Mesodermal cell (in vitro differentiated cells): ENCODE data around the gene DNAH8. TPM values are rescaled to one million over a fixed set of nuclear protein-coding genes. Genes with fewer than 3 reads are reported as not detected.

Experiments
- H3K27ac ChIP-seq: 2 replicates; pipeline ENCODE4 v1.7.0; 2013; ENCODE audit warnings: mild to moderate bottlenecking, low read depth, low read length, moderate library complexity; ENCODE audit not compliant: severe bottlenecking
- H3K36me3 ChIP-seq: 2 replicates; pipeline ENCODE4 v1.7.1; 2013; ENCODE audit warnings: mild to moderate bottlenecking, low read length, moderate library complexity; ENCODE audit not compliant: control insufficient read depth, insufficient read depth
- H3K4me1 ChIP-seq: one replicate; pipeline ENCODE4 v1.7.1; 2013; ENCODE audit warnings: mild to moderate bottlenecking, low read length; ENCODE audit not compliant: insufficient read depth, control insufficient read depth, poor library complexity, severe bottlenecking
- H3K4me3 ChIP-seq: 2 replicates; pipeline ENCODE4 v1.7.0; 2013; ENCODE audit warnings: low read length, control low read depth, mild to moderate bottlenecking; ENCODE audit not compliant: insufficient read depth, poor library complexity, severe bottlenecking; ENCODE audit errors: extremely low read depth
- H3K9me3 ChIP-seq: 2 replicates; pipeline ENCODE4 v1.7.1; 2013; ENCODE audit warnings: mild to moderate bottlenecking, low read length, moderate library complexity; ENCODE audit not compliant: control insufficient read depth
- WGBS, 2 experiments: methylation state at CpG; one replicate each; pipeline ENCODE4 v1.1.5; 2013; ENCODE audit warnings: missing lambda C conversion rate in 2 of 2; ENCODE audit not compliant: insufficient coverage in 2 of 2; 5-methylcytosine and 5-hydroxymethylcytosine counted together
- polyA plus RNA-seq, 2 experiments: library from polyadenylated mRNA; stranded (reverse); fragments of 50-300 nt; gene quantifications; one replicate each; pipeline ENCODE4 v1.2.3, GENCODE V29; 2013

Gene DNAH8
- 0.04 TPM for polyA plus RNA-seq (2013, experiment 1 of 2)
- polyA plus RNA-seq (2013, experiment 2 of 2): 0.05 TPM

DNA sequence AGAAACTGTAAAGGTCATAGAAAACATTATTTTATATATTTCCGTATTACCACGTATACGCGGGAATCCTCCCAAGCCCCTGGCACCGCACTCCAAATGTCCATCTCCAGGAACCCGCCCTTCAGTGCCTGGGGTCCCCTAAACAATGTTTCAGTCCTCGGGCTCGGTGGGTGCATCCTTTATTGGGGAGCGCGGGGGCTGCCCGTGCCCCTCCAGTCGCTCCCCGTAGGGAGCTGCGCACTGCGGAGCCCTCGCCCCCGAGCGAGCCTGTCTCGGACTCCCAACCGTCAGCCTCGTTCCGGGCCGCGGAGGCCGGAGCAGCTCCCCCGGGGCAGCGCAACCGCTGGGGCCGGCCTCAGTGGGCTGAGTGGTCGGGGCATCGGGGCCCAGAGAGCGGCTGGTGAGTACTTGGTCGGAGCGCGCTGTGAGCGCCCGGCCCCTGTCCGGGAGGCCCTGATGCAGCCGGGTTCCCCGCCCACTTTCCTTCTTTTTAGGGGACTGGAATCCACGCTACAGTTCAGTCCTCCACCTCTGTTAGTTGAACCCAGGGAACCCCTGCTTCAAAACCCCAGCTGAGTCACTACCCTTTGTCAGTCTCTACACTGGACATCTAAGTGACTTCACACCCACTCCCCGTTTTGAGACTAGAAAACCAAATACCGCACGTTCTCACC, at the start of gene DNAH8:
DNAH8 (plus strand) TSS at position 296 of the 674 bp plus-strand sequence. CDS start 7,499 bp downstream, outside the sequence.
- Histone ChIP-seq H3K9me3 (peaks cover 9% of the 10 kb centered on the region), H3K4me1 (peaks cover 14% of the 10 kb centered on the region), H3K27ac (no peak within 1 kb of the TSS), H3K4me3 (peak within 1 kb of the TSS; percentile 36), H3K36me3 (no peaks in the 10 kb centered on the region)
- WGBS, 2 experiments: 6 to 11% methylated on average over 25 to 30 of the region's 44 CpGs

DNA sequence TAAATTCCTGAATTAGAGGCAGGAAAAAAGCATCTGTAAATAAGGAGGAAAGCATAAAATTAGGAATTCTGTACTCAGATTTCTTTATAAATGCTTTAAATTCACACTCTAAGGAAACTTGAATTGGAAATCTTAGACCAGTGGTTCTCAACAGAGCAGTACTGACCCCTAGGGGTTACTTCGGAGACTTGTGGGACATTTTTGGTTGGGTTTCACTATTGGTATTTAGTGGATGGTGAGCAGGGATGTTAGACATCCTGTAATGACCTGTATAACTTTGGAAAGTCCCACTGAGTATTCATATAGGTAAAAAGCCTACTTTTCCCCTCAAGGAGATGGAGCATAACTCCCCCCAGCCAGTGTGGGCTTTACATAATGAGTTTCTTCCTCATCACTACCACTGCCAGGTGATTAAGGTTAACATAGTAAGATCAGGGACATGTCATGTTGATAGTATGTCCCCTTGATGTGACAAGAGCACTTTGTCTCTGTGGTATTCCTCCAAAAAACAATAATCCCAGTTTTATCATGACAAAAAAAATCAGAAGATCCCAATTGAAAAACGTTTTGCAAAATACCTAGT, 43.1 kb upstream of the DNAH8 start:
- Histone ChIP-seq H3K36me3 (peaks cover 26% of the 10 kb centered on the region), H3K27ac (no peak overlapping the region), H3K4me3 (no peak overlapping the region), H3K4me1 (no peaks in the 10 kb centered on the region), H3K9me3 (no peaks in the 10 kb centered on the region)
- 0% methylated on average over 1 of the region's 2 CpGs; no CpG with 5 or more reads in 1 of the 2 experiments for WGBS, 2 experiments

DNA sequence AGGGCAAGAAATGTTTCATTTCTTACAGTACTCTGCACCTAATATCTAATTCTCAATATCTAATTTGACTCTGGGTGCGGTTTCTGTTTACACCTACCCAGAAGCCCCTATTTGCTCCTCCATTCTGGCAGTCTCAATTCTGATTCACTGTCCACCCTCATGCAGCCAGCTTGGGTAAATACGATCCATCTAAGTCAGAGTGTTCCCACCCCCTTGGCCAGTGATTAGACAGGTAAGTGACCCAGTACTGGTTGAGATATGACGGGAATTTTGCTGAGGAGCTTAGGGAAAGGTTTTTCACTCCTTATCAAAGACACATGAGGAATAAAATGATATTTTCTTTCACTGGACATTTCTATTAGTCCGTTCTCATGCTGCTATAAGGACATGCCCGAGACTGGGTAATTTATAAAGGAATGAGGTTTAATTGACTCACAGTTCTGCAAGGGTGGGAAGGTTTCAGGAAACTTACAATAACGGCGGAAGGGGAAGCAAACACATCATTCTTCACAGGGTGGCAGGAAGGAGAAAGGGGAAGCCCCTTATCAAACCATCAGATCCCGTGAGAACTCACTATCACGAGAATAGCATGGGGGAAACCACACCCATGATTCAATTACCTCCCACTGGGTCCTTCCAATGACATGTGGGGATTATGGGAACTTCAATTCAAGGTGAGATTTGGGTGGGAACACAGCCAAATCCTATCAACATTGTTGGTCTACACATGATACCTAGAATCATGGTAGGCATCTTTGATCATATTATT, 41.5 kb upstream of the DNAH8 start:
- H3K27ac ChIP-seq: no peak overlapping the region

GRCh38 chr6:38676236-38676973, 38.7 kb upstream of the DNAH8 start:
- H3K4me3 ChIP-seq: no peak overlapping the region
- H3K9me3 ChIP-seq: no peaks in the 10 kb centered on the region
- peaks cover 68% of the 10 kb centered on the region for H3K36me3 ChIP-seq
- H3K27ac ChIP-seq: no peak overlapping the region
- no peaks in the 10 kb centered on the region for H3K4me1 ChIP-seq
- no CpG with 5 or more reads among the region's 2 CpGs for WGBS, 2 experiments

More for the DNA sequence above, 41.5 kb upstream of the DNAH8 start:
- Histone ChIP-seq H3K9me3 (no peaks in the 10 kb centered on the region), H3K4me3 (no peak overlapping the region), H3K36me3 (peaks cover 42% of the 10 kb centered on the region), H3K4me1 (no peaks in the 10 kb centered on the region)
- WGBS, 2 experiments: 81 to 93% methylated on average over 3 to 6 of the region's 9 CpGs

- peaks cover 75% of the 10 kb centered on the region for H3K36me3 ChIP-seq
- H3K27ac ChIP-seq: no peak overlapping the region
- H3K4me3 ChIP-seq: no peak overlapping the region
- WGBS, 2 experiments: 100% methylated on average over 1 of the region's 1 CpG; no CpG with 5 or more reads in 1 of the 2 experiments
- H3K9me3 ChIP-seq: no peaks in the 10 kb centered on the region
- H3K4me1 ChIP-seq: no peaks in the 10 kb centered on the region
Observed at GRCh38 chr6:38676974-38677544, 38.1 kb upstream of the DNAH8 start.

DNA sequence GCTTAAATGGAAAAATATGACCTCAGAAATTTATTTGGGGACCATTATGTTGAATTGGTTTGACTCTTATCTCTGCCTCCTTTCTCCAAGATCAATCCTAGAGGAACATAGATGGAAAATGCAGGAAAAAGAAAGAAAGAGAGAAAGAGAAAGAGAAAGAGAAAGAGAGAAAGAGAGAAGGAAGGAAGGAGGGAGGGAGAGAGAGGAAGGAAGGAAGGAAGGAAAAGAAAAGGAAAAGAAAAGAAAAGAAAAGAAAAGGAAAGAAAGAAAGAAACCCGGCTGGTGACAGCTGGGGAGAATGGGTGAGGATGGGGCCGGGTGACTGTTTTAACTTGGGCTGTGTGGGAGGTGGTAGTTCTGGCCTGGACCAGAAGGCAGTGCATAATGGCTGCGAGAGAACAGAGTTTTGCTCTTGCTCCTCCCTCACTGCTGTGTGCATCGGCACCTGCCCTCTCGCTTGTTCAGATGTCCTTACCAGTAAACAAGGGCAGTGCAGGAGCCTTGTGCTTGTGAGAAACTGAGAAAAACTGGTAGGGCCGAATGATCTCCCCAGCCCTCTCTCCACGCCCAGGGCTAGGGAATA, 36.8 kb upstream of the DNAH8 start:
- Histone ChIP-seq H3K27ac (no peak overlapping the region), H3K9me3 (no peaks in the 10 kb centered on the region), H3K4me3 (no peak overlapping the region), H3K4me1 (no peaks in the 10 kb centered on the region), H3K36me3 (peaks cover 84% of the 10 kb centered on the region)
- 95 to 100% methylated on average over 3 to 7 of the region's 7 CpGs for WGBS, 2 experiments

- Histone ChIP-seq H3K4me1 (no peaks in the 10 kb centered on the region), H3K9me3 (no peaks in the 10 kb centered on the region), H3K36me3 (peaks cover 88% of the 10 kb centered on the region), H3K27ac (no peak overlapping the region), H3K4me3 (no peak overlapping the region)
- WGBS, 2 experiments: no CpG with 5 or more reads among the region's 1 CpG
Observed at GRCh38 chr6:38679668-38680067, 35.4 kb upstream of the DNAH8 start.

- Histone ChIP-seq H3K36me3 (peaks cover 84% of the 10 kb centered on the region), H3K27ac (no peak overlapping the region), H3K9me3 (no peaks in the 10 kb centered on the region), H3K4me1 (no peaks in the 10 kb centered on the region), H3K4me3 (no peak overlapping the region)
- WGBS, 2 experiments: no CpG with 5 or more reads among the region's 2 CpGs
Observed at GRCh38 chr6:38681850-38682249, 33.3 kb upstream of the DNAH8 start.

DNA sequence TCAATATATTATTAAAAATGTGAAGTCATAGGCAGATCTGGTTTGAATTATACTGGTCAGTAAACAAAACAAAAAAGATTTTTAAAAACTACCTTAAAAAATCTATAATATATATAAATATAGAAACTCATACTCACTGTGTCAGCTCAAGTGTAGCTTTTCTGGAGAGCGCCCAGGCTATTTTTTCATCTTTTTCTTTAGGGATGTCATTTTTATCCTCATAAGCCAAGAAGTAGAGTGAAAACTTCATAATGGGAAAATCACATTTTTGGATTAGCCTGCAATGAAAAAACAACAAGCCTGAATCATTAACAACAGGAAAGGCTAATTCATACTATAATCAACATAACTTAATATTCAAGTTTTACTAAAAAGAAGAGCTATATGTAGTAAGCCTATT, 30.9 kb upstream of the DNAH8 start:
- Histone ChIP-seq H3K4me3 (no peak overlapping the region), H3K4me1 (no peaks in the 10 kb centered on the region), H3K36me3 (peaks cover 61% of the 10 kb centered on the region), H3K27ac (no peak overlapping the region), H3K9me3 (no peaks in the 10 kb centered on the region)
- WGBS, 2 experiments: no CpG with 5 or more reads among the region's 1 CpG

DNA sequence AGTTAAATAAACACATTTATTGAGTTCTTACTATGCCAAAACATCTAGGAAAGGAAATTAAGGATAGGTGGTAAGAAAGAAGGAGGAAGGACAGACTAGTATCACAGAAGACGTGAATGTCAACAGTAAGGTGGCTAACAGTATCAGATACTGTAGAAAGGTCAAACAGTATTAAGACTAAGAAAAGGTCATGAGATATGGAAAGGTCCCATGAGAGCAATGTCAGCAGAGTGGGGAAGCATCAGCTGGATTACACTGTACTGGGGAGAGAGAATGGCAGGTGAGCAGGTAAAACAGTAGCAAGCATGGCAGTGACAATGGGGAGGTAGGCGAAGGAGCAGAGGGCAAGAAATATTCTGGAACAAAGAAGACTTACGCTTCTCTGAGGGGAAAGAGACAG, 30.2 kb upstream of the DNAH8 start:
- Histone ChIP-seq H3K4me1 (no peaks in the 10 kb centered on the region), H3K27ac (no peak overlapping the region), H3K9me3 (no peaks in the 10 kb centered on the region), H3K4me3 (no peak overlapping the region), H3K36me3 (peaks cover 54% of the 10 kb centered on the region)
- 93 to 94% methylated on average over 3 of the region's 3 CpGs for WGBS, 2 experiments
